ENCODE measurements around the gene GSTCD.
"Not testable (repeated sequence)": the region's sequence is repeated elsewhere in the genome, so short reads cannot be mapped to it uniquely, and the experiment has no call there.

The GSTCD gene

GRCh38 chr4:105719204-105719603, 10.6 kb downstream of the GSTCD start:
- DNase-seq = no peak

DNA sequence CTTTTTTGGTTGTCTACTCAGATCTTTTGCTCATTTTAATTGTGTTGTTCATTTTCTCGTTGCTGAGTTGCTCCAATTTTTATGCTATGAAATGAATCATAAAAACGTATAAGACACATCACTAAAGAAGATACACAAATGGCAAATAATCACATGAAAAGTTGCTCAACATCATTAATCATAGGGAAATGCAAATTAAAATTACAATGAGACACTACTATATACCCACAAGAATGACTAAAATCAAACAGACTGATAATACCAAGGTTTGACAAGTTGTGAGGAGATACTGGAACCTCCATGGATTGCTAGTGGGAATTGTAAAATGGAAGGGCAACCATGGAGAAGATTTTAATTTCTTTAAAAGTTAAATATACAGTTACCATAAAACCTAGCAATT, 17.0 kb downstream of the GSTCD start:
- no peak for DNase-seq

- not testable (repeated sequence) for DNase-seq
These were observed 21.3 kb downstream of the GSTCD start for GRCh38 chr4:105729895-105730294.

GRCh38 chr4:105735217-105735616, 26.6 kb downstream of the GSTCD start:
- DNase-seq = not testable (repeated sequence)

- no peak for DNase-seq
These were observed 33.0 kb downstream of the GSTCD start for GRCh38 chr4:105741548-105741947.

- no peak for DNase-seq
These were observed 39.6 kb downstream of the GSTCD start for GRCh38 chr4:105748222-105748621.

DNA sequence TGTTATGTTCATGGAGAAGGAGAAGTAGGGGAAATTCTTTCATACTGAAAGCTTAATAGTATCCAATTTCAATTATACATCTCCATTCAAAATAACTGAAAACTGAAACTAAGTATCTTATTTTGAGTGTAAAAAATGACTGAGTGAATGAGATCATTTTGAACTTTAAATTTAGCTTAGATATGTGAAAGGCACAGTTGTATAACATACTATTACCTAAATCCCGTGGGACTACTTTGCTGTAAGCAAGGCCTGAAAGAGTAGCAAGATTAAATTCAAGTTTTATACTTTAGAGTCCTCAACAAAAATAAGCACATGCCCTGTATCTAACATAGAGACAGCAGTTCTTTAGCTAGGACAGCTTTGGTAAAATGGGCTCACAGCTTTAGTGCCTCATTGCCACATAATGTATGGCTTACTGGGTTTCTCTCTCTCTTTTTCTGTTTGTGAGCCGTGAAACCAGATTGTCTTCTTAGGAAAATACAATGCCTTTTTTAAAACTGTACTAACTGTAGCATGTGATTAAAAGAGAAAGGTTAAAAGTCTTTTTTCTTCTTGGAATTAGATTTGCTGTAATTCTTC, 43.2 kb downstream of the GSTCD start:
- no peak for DNase-seq

GRCh38 chr4:105753361-105753760, 44.8 kb downstream of the GSTCD start:
- no peak for DNase-seq

- DNase-seq = no peak
These were observed 46.8 kb downstream of the GSTCD start for GRCh38 chr4:105755375-105755774.

DNA sequence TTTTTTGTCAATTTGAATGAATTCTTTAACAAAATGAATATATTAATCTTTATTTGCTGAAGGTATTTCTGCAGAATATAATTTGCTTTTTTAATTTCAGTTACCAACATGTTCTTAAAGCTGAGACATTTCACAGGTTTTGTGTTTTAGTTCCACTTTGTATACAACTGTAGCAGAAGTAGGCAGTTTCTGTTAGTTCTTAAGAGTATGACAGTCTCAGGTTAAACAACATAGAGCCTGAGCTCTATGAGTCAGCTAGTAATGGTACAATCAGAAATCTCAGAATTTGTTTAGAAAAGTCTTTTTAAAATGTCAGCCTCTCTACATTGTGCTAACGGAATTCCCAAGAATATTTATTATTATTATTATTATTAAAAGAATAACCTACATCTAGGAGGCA, 50.4 kb downstream of the GSTCD start:
- DNase-seq = no peak

GRCh38 chr4:105765690-105766407, 57.3 kb downstream of the GSTCD start:
- no peak for DNase-seq

GRCh38 chr4:105767579-105767978, 59.0 kb downstream of the GSTCD start:
- DNase-seq = no peak

DNA sequence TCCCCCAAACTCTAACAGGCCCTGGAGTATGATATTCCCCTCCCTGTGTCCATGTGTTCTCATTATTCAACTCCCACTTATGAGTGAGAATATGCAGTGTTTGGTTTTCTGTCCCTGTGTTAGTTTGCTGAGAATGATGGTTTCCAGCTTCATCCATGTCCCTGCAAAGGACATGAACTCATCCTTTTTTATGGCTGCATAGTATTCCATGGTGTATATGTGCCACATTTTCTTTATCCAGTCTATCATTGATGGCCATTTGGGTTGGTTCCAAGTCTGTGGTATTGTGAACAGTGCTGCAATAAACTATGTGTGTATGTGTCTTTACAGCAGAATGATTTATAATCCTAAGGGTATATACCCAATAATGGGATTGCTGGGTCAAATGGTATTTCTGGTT, 61.9 kb downstream of the GSTCD start:
- DNase-seq = not testable (repeated sequence)

DNA sequence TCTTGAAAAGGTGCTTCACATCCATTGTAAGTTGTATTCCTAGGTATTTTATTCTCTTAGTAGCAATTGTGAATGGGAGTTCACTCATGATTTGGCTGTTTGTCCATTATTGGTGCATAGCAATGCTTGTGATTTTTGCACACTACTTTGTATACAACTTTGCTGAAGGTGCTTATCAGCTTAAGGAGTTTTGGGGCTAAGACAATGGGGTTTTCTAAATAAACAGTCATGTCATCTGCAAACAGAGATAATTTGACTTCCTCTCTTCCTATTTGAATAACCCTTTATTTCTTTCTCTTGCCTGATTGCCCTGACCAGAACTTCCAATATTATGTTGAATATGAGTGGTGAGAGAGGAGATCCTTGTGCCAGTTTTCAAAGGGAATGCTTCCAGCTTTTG, 63.5 kb downstream of the GSTCD start:
- not testable (repeated sequence) for DNase-seq

GRCh38 chr4:105775760-105776415, 67.3 kb downstream of the GSTCD start:
- not testable (repeated sequence) for DNase-seq

DNA sequence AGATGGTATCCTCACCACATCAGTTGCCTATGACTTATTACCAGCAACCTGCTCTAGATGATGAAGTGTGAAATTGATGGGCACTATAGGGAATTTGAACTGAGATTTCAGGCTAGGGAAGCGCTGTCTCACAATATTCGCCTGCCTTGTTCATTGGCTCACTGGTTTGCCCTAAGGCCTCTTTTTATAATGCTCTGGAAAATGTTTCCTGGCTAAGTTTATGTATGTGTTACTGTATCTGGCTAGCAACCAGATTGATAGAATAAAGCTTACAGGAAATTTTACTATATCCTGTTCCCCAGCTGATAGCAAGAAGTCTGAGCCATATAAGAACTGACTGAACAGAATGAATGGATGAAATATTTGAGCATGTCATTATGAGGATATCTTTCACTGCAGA, 71.6 kb downstream of the GSTCD start:
- no peak for DNase-seq

DNA sequence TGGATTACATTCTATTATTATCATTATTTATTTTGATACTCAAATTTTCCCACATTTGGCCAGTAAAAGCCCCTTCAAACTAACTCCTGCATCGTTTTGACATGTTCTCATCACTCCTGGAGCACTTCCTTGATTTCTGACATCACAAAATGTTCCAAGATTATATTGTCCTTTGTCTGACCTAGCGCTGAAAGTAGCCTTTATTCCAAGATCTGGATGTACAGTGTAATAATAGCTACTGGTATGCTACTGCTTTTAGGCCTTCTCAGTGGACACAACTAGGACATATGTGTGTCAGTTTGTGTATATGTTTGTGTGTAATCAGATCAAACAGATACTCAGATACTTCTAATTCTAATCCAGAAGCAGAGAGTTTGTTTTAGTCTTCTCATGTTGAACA, 76.2 kb downstream of the GSTCD start:
- DNase-seq = no peak

DNA sequence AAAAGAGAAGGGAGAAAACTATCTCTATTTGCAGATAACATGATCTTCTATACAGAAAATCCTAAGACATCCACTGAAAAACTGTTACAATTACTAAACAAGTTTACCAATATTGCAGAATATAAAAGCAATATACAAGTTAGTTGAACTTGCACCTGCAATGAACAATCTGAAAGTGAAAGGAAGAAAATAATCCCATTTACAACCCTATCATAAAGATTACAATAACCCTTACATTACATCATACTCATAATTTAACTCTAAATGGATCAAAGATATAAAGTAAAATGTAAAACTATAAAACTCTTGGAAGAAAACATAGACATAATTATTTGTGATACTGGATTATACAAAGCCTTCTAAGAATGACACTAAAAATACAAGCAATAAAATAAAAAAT, 77.2 kb downstream of the GSTCD start:
- no peak for DNase-seq

- no peak for DNase-seq
These were observed 78.2 kb downstream of the GSTCD start for GRCh38 chr4:105786748-105787147.

- DNase-seq = no peak
These were observed 88.6 kb downstream of the GSTCD start for GRCh38 chr4:105797225-105797624.

- no peak for DNase-seq
These were observed 97.0 kb downstream of the GSTCD start for GRCh38 chr4:105805501-105806120.

DNA sequence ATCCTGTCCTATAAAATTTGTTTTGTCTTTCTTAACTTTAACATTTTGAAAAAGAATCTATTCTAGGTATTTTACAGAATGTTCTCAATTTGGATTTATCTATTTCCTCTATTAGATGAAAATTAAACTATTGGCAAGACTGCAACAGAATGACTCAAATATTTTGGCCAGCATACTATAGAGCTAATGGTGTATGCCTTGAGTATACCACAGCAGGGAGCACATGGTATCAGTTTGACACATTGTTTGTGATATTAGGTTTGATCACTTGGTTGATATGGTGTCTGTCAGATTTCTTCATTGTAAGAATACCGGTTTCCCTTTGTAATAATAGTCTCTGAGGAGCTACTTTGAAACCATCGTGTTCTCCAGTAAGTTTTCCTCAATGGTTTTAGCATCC, 98.9 kb downstream of the GSTCD start:
- DNase-seq = no peak

DNA sequence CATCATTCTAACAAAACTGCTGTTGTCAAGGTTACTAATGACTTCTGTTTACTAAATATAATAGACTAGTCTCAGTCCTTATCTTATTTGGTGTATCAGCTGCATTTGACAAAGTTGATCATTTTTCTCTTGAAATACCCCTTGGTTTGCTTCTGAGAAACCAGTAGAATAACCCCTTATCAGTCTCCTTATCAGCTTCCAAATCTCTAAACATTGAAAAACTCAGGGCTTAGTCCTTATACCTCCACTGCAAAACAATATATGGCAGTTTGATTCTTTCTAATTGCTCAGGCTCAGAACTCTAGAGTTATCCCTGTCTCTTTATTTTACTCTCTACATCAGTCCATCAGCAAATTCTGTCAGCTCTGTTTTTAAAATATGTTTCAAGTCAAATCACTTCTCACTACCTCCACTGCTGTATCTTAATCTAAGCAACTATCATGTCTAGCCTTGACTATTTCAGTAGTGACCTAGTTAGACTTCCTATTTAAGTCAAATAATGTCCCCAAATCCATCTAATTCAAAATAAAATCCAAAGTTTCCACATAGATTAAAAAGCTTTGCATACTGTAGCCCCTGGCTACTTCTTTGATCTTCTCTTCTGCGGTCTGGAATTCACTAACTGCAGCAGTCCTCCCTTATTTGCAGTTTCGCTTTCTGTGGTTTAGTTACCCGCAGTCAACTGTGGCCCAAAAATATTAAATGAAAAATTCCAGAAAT, 99.6 kb downstream of the GSTCD start:
- no peak for DNase-seq

GRCh38 chr4:105808750-105809041, 100.1 kb downstream of the GSTCD start:
- DNase-seq = no peak

Measured in NCI-H1105 treated with DMSO at 0.1 percent for 48 hours (cell line).